ENCODE data around the gene UBE4B.
"Not testable (repeated sequence)": the region's sequence is repeated elsewhere in the genome, so short reads cannot be mapped to it uniquely, and the experiment has no call there.

UBE4B gene

GRCh38 chr1:10032590-10033358 is at the start of gene UBE4B:
Gene UBE4B, plus strand, starts transcription at chr1:10032958. Its CDS starts 713 bp downstream, at chr1:10033671.
- H3K27me3 ChIP-seq (ENCODE audit: control insufficient read depth, insufficient read depth, low read length) = no peaks in the 10 kb centered on the region
- peaks cover 6% of the 10 kb centered on the region; the same call in 1 of the 2 replicates for H3K4me1 ChIP-seq (ENCODE audit: control insufficient read depth, insufficient read depth, low read length)
- peak within 1 kb of the TSS; percentile 96 for H3K27ac ChIP-seq (ENCODE audit: low read depth, low read length)
- peak within 1 kb of the TSS; percentile 96 for H3K4me3 ChIP-seq (ENCODE audit: low read depth, low read length)
- peaks cover 14% of the 10 kb centered on the region for H3K36me3 ChIP-seq (ENCODE audit: control insufficient read depth, insufficient read depth, low read length)
- H3K9ac ChIP-seq (ENCODE audit: low read depth, low read length) = peak within 1 kb of the TSS; percentile 91
- no peaks in the 10 kb centered on the region for H3K9me3 ChIP-seq (ENCODE audit: control insufficient read depth, insufficient read depth, low read length)

DNA sequence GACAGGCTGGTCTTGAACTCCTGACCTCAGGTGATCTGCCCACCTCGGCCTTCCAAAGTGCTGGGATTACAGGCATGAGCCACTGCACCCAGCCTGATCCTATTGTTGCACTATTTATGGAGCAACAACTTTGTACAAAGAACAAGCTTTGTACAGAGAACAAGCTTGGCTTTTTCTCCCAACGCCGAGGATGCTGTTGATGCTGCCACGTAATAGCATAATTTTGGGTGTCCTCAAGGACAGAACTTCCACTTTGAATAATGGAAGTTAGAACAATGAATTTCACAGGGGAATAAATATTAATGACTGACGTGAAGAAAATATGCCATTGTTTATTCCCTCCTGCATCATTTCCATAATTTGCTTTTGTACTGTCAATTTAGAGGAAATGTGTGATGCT is 48.5 kb upstream of the UBE4B start:
- no peak overlapping the region for H3K9ac ChIP-seq (ENCODE audit: low read depth, low read length)
- H3K4me1 ChIP-seq (ENCODE audit: control insufficient read depth, insufficient read depth, low read length) = no peaks in the 10 kb centered on the region
- no peaks in the 10 kb centered on the region for H3K36me3 ChIP-seq (ENCODE audit: control insufficient read depth, insufficient read depth, low read length)

DNA sequence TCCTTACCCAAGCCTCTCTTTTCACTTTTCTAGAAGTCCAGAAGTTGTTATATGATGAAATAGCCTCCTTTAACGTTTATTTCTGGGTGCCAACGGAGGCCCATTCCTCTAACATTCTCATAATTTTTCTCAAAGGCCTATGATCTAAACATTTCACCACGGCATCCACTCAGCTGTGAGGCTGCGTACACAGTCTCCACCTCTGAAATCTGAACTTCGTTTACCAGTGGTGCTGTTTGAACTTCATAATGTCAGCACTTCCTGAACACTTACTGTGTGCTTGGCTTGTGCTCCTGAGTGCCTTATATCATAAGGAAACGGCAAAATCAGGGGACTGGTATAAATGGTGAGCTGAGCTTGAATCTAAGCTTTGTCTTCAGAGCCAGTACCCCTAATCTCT is 47.8 kb upstream of the UBE4B start:
- no peaks in the 10 kb centered on the region for H3K9me3 ChIP-seq (ENCODE audit: control insufficient read depth, insufficient read depth, low read length)
- no peaks in the 10 kb centered on the region for H3K36me3 ChIP-seq (ENCODE audit: control insufficient read depth, insufficient read depth, low read length)
- no peak overlapping the region for H3K4me3 ChIP-seq (ENCODE audit: low read depth, low read length)
- no peaks in the 10 kb centered on the region for H3K4me1 ChIP-seq (ENCODE audit: control insufficient read depth, insufficient read depth, low read length)
- H3K27ac ChIP-seq (ENCODE audit: low read depth, low read length) = no peak overlapping the region
- H3K27me3 ChIP-seq (ENCODE audit: control insufficient read depth, insufficient read depth, low read length) = no peaks in the 10 kb centered on the region
- no peak overlapping the region for H3K9ac ChIP-seq (ENCODE audit: low read depth, low read length)

More for the DNA sequence above, 48.5 kb upstream of the UBE4B start:
- Histone ChIP-seq H3K9me3 (ENCODE audit: control insufficient read depth, insufficient read depth, low read length) (no peaks in the 10 kb centered on the region), H3K27ac (ENCODE audit: low read depth, low read length) (no peak overlapping the region), H3K27me3 (ENCODE audit: control insufficient read depth, insufficient read depth, low read length) (no peaks in the 10 kb centered on the region), H3K4me3 (ENCODE audit: low read depth, low read length) (no peak overlapping the region)

DNA sequence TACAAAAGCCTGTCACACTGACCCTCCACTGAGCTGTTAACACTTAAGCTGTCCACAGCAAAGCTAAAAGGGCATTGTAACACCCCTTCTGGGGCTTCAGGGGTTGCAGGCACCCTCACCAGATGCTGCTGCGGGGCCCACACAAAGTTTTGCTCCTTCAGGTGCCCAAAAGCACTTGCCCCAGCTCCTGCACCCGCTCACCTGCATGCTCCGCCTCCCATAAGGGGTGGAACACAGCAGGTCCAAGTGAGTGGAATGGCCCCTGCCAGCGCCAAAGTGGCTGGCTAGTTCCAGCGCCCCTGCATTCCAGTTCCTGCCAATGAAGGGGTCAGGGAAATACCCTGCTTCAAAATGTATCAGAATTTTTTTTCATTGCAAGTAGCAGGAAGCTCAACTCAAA is 43.0 kb upstream of the UBE4B start:
- Histone ChIP-seq H3K4me3 (ENCODE audit: low read depth, low read length) (no peak overlapping the region), H3K36me3 (ENCODE audit: control insufficient read depth, insufficient read depth, low read length) (no peaks in the 10 kb centered on the region), H3K9ac (ENCODE audit: low read depth, low read length) (no peak overlapping the region), H3K4me1 (ENCODE audit: control insufficient read depth, insufficient read depth, low read length) (no peaks in the 10 kb centered on the region), H3K27ac (ENCODE audit: low read depth, low read length) (no peak overlapping the region), H3K27me3 (ENCODE audit: control insufficient read depth, insufficient read depth, low read length) (no peaks in the 10 kb centered on the region), H3K9me3 (ENCODE audit: control insufficient read depth, insufficient read depth, low read length) (no peaks in the 10 kb centered on the region)

DNA sequence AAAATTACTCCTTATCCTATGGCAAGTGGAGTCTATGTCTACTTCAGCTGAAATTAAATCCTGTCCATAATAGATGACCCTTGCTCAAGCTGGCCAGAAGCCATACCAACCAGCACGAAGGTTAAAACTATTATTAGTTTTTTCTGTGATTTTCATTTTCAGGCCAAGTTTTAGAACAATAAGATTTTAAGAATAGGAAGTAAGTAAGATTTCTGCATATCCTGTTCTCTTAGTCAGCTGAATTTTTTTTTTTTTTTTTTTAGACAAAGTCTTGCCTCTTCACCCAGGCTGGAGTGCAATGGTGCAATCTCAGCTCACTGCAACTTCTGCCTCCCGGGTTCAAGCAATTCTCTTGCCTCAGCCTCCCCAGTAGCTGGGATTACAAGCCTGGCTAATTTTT is 41.8 kb upstream of the UBE4B start:
- Histone ChIP-seq H3K27me3 (ENCODE audit: control insufficient read depth, insufficient read depth, low read length) (no peaks in the 10 kb centered on the region; the same call in 1 of the 2 replicates), H3K27ac (ENCODE audit: low read depth, low read length) (no peak overlapping the region), H3K9me3 (ENCODE audit: control insufficient read depth, insufficient read depth, low read length) (no peaks in the 10 kb centered on the region), H3K36me3 (ENCODE audit: control insufficient read depth, insufficient read depth, low read length) (no peaks in the 10 kb centered on the region), H3K4me1 (ENCODE audit: control insufficient read depth, insufficient read depth, low read length) (no peaks in the 10 kb centered on the region), H3K4me3 (ENCODE audit: low read depth, low read length) (no peak overlapping the region), H3K9ac (ENCODE audit: low read depth, low read length) (no peak overlapping the region)

GRCh38 chr1:9992910-9993309 is 39.8 kb upstream of the UBE4B start:
- Histone ChIP-seq H3K36me3 (ENCODE audit: control insufficient read depth, insufficient read depth, low read length) (no peaks in the 10 kb centered on the region), H3K9me3 (ENCODE audit: control insufficient read depth, insufficient read depth, low read length) (no peaks in the 10 kb centered on the region), H3K27ac (ENCODE audit: low read depth, low read length) (no peak overlapping the region), H3K9ac (ENCODE audit: low read depth, low read length) (no peak overlapping the region), H3K4me3 (ENCODE audit: low read depth, low read length) (no peak overlapping the region), H3K27me3 (ENCODE audit: control insufficient read depth, insufficient read depth, low read length) (peaks cover 18% of the 10 kb centered on the region), H3K4me1 (ENCODE audit: control insufficient read depth, insufficient read depth, low read length) (no peaks in the 10 kb centered on the region)

DNA sequence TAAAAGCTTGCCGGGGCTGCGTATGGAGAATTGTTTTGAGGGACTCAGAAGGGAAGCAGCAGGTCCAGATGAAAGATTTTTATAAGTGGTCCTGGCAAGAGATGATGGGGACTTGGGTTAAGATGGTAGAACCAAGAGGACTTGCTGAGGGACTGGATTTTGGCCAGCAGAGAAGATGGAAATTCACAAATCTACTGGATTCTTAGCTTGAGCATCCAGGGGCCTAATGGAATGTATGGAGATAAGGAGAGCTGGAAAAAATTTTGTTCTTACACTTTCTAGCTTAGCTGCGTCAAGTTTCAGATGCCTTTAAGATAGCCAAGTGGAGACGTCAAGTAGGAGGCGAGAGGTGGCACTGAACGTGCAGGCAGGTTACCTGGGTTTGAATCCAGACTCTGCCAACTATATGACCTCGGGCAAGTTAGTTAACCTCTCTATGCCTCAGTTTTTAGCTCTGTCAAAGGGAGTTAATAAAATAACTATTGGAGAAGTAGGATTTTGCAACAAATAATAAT is 39.1 kb upstream of the UBE4B start:
- H3K27ac ChIP-seq (ENCODE audit: low read depth, low read length) = no peak overlapping the region
- no peak overlapping the region for H3K4me3 ChIP-seq (ENCODE audit: low read depth, low read length)
- H3K4me1 ChIP-seq (ENCODE audit: control insufficient read depth, insufficient read depth, low read length) = no peaks in the 10 kb centered on the region
- H3K36me3 ChIP-seq (ENCODE audit: control insufficient read depth, insufficient read depth, low read length) = no peaks in the 10 kb centered on the region
- peaks cover 25% of the 10 kb centered on the region for H3K27me3 ChIP-seq (ENCODE audit: control insufficient read depth, insufficient read depth, low read length)
- no peaks in the 10 kb centered on the region for H3K9me3 ChIP-seq (ENCODE audit: control insufficient read depth, insufficient read depth, low read length)
- no peak overlapping the region for H3K9ac ChIP-seq (ENCODE audit: low read depth, low read length)

- H3K27ac ChIP-seq (ENCODE audit: low read depth, low read length) = no peak within 1 kb of the TSS
Observed at GRCh38 chr1:9996624-9997582, 35.9 kb upstream of the UBE4B start, which contains the start of gene RBP7. Gene RBP7, plus strand, starts transcription at chr1:9997228. Its CDS starts 31 bp downstream, at chr1:9997259.

DNA sequence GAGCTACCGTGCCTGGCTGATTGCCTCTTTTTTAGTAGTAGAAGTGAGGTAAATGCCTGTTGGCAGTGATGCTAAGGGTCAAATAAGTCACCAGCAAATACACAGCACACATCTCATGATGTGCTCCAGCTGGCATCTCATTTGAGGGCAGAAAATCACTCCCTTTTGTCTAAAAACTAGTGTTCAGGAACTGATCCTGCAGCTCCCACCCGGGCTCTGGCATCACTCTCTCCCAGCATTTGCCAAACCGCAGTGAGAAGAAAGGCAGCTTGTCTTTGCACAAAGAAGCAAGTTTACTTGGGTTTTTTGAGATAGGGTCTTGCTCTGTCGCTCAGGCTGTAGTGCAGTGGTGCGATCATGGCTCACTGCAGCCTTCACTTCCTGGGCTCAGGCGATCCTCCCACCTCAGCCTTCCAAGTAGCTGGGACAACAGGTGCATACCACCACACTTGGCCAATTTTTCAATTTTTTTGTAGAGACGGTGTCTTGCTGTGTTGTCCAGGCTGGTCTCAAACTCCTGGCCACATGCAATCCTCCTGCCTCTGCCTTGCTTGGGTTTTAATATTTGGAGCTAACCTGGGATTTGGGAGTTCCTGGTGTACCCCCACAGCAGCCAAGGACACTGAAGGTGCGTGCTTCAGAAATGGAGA is 31.6 kb upstream of the UBE4B start:
- no peaks in the 10 kb centered on the region for H3K36me3 ChIP-seq (ENCODE audit: control insufficient read depth, insufficient read depth, low read length)
- no peak overlapping the region for H3K4me3 ChIP-seq (ENCODE audit: low read depth, low read length)
- H3K9me3 ChIP-seq (ENCODE audit: control insufficient read depth, insufficient read depth, low read length) = no peaks in the 10 kb centered on the region
- H3K4me1 ChIP-seq (ENCODE audit: control insufficient read depth, insufficient read depth, low read length) = no peaks in the 10 kb centered on the region
- no peak overlapping the region for H3K27ac ChIP-seq (ENCODE audit: low read depth, low read length)
- no peak overlapping the region for H3K9ac ChIP-seq (ENCODE audit: low read depth, low read length)
- H3K27me3 ChIP-seq (ENCODE audit: control insufficient read depth, insufficient read depth, low read length) = peaks cover 28% of the 10 kb centered on the region

More at GRCh38 chr1:9996624-9997582, 35.9 kb upstream of the UBE4B start, which contains the start of gene RBP7:
- Histone ChIP-seq H3K4me1 (ENCODE audit: control insufficient read depth, insufficient read depth, low read length) (no peaks in the 10 kb centered on the region), H3K9me3 (ENCODE audit: control insufficient read depth, insufficient read depth, low read length) (no peaks in the 10 kb centered on the region), H3K27me3 (ENCODE audit: control insufficient read depth, insufficient read depth, low read length) (peaks cover 29% of the 10 kb centered on the region), H3K9ac (ENCODE audit: low read depth, low read length) (no peak within 1 kb of the TSS), H3K4me3 (ENCODE audit: low read depth, low read length) (peak within 1 kb of the TSS; percentile 64), H3K36me3 (ENCODE audit: control insufficient read depth, insufficient read depth, low read length) (no peaks in the 10 kb centered on the region)

GRCh38 chr1:10005248-10005647 is 27.5 kb upstream of the UBE4B start:
- H3K4me1 ChIP-seq (ENCODE audit: control insufficient read depth, insufficient read depth, low read length); H3K4me3 ChIP-seq (ENCODE audit: low read depth, low read length); H3K9ac ChIP-seq (ENCODE audit: low read depth, low read length); H3K27ac ChIP-seq (ENCODE audit: low read depth, low read length); H3K36me3 ChIP-seq (ENCODE audit: control insufficient read depth, insufficient read depth, low read length); H3K27me3 ChIP-seq (ENCODE audit: control insufficient read depth, insufficient read depth, low read length); H3K9me3 ChIP-seq (ENCODE audit: control insufficient read depth, insufficient read depth, low read length): not testable (repeated sequence)

Data from HUES48 (cell line).